Natural killer cell treated with Interleukin-12 subunit alpha and Interleukin-12 subunit beta and Interleukin-15 and Interleukin-18, amount 100 ng/mL, for 72 hours (primary cell): ENCODE measurements around the gene SLC6A12. TPM values are rescaled to one million over a fixed set of nuclear protein-coding genes. Genes with fewer than 3 reads are reported as not detected.
A peak's percentile ranks its signal among the peaks of the same experiment; 100 is the strongest.

ENCODE experiments used
- ATAC-seq, 2 donors: fragments of 150-1000 bp; cut with Tn5 transposase in 1 of 2; sonication (Bioruptor Pico), chemical (Tn5 transposase) in 1 of 2; 2 replicates each; pipeline ENCODE4 v1.10.0; 2021
- DNase-seq: peaks from one replicate; pipeline ENCODE4 v3.0.0; 2022; ENCODE audit warnings: low spot score
- H3K27ac Mint-ChIP-seq, 2 donors: 1 replicate in 1 of 2; 2 replicates in 1 of 2; pipeline ENCODE4 v1.8.0; 2022; ENCODE audit warnings: mixed read lengths in 2 of 2, mild to moderate bottlenecking in 1 of 2, moderate library complexity in 1 of 2
- H3K27me3 Mint-ChIP-seq, 2 donors: 1 replicate in 1 of 2; 2 replicates in 1 of 2; pipeline ENCODE4 v1.8.0; 2022; ENCODE audit warnings: mixed read lengths in 2 of 2
- H3K36me3 Mint-ChIP-seq: one replicate; pipeline ENCODE4 v1.8.0; 2022; ENCODE audit warnings: mixed read lengths
- H3K4me1 Mint-ChIP-seq, 2 donors: 1 replicate in 1 of 2; 2 replicates in 1 of 2; pipeline ENCODE4 v1.8.0; 2022; ENCODE audit warnings: low read depth in 2 of 2, mixed read lengths in 2 of 2, mild to moderate bottlenecking in 1 of 2
- H3K4me3 Mint-ChIP-seq: one replicate; pipeline ENCODE4 v1.8.0; 2022; ENCODE audit warnings: mixed read lengths
- H3K9me3 Mint-ChIP-seq: 2 replicates; pipeline ENCODE4 v1.8.0; 2022; ENCODE audit warnings: mixed read lengths
- total RNA-seq, 2 donors: library from RNA; stranded (reverse); gene quantifications; one replicate each; pipeline ENCODE4 v1.2.3, GENCODE V29; 2022

The SLC6A12 gene
- total RNA-seq, 2 donors from 2014 or later = 0.11 TPM; not detected in 1

DNA sequence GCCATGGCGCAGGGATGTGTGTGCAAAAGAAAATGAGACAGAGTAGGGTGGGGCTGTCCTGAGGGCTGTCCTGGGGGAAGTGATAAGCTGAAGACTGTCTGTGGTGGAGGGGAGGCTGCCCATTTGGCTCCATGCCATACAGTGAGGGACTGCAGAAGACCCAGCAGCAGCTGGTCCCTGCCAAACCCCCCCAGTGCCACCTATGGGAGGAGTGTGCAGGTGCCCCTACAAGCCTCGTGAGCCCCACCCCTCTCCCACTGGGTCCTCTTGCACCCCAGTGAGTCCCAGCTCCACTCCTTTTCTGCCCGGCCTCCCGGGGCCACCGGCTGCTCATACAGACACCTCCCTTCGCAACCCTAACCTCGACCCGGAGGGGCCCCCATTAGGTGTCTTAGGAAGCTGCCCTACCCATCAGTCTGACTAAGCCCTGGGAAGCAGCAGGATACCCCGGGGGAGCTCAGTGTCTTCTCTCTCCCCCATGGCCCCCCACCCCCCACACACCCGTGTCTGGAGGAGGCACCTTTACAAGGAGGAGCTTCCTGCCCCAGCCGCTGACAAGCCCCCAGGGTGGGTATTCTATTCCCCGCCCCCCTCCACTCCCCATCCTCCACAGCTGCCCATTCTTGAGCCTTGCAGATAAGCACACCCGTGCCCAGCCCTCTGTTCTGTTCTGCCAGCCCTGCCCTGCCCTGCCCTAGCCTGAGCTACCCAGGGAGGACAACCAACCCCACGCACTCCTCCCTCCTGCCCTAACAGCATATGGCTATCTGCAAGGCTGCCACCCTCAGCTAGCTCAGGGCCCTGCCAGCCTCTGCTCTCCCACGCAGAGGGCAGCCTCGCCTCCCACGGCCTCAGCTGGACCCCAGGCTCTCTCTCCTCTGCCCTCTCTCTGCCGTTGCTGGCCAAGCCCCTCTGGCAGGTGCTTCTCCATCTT is 41.9 kb downstream of the SLC6A12 start:
- Mint-ChIP-seq H3K4me1 (peaks cover 4 to 20% of the 10 kb centered on the region in 2 donors), H3K9me3 (no peaks in the 10 kb centered on the region), H3K4me3 (no peak overlapping the region), H3K27ac (no peak overlapping the region), H3K36me3 (no peaks in the 10 kb centered on the region), H3K27me3 (peaks cover 6 to 12% of the 10 kb centered on the region in 2 donors)
- DNase-seq = no peak
- ATAC-seq = no peak

DNA sequence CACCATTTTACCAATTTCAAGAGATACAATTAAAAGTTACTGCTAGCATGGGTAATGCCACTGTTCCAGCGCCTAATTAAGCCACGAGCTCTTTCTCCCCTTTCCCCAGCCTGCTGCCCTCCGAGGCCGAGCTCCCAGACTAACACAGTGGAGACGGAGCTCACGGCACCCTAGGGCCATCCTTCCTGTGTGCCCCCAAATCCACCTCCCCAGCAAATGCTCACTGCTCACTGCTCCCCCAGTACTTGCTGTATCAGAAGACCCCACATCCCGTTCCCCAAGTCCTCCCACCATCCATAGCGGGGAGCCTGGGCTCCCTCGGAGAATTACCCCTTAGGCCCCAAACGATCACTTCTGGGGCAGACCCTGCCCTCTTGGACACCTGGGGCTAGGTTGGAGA is 42.7 kb downstream of the SLC6A12 start:
- H3K4me3 Mint-ChIP-seq = no peak overlapping the region
- DNase-seq (no peak), ATAC-seq (no peak)
- peaks cover 6 to 12% of the 10 kb centered on the region in 2 donors for H3K27me3 Mint-ChIP-seq
- no peak overlapping the region for H3K27ac Mint-ChIP-seq
- no peaks in the 10 kb centered on the region for H3K36me3 Mint-ChIP-seq
- H3K4me1 Mint-ChIP-seq = peaks cover 5 to 22% of the 10 kb centered on the region in 2 donors
- no peaks in the 10 kb centered on the region for H3K9me3 Mint-ChIP-seq

DNA sequence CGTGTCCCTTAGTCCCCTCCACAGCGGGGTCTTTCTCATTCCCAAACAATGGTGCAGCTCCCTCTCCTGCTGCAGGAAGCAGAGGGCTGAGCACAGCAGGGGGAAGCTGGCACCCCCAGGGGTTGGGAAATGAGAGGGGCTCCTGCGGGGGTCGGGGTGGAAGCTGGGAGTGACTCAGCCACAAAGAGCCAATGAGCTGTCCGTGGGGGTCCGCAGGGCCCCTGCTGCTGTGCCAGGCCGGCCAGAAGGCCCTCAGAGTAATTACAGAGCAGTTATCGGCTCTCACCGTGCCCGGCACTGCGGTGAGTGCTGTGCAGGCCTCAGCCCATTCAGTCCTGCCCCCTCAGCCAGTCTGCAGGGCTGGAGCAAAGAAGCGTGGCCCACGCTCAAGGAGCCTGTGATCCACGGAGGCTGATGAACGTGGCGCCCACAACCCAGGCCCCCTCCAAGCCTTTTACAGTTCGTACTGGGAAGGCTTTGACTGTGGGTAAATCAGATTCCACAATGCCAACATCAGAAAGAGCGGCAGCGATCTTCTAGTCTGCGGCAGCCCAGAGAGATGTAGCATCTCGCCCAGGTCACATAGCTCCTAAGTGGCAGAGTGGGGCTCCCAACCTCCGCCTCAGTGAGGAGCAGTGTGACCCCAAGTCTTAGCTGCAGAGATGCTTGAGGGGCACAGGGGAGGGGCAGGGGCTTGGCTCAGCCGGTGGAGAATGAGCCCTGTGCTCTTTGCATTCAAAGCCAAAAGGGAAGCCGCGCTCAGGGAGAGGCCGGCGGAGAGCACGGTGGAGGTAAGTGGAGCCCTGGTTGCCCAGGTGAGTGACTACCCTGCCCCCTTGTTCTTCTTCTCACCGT is 43.4 kb downstream of the SLC6A12 start:
- H3K27ac Mint-ChIP-seq = no peak overlapping the region
- no peaks in the 10 kb centered on the region for H3K36me3 Mint-ChIP-seq
- H3K9me3 Mint-ChIP-seq = no peaks in the 10 kb centered on the region
- DNase-seq (no peak), ATAC-seq (no peak)
- no peak overlapping the region for H3K4me3 Mint-ChIP-seq
- peaks cover 7 to 25% of the 10 kb centered on the region in 2 donors for H3K4me1 Mint-ChIP-seq
- peaks cover 6 to 12% of the 10 kb centered on the region in 2 donors for H3K27me3 Mint-ChIP-seq

DNA sequence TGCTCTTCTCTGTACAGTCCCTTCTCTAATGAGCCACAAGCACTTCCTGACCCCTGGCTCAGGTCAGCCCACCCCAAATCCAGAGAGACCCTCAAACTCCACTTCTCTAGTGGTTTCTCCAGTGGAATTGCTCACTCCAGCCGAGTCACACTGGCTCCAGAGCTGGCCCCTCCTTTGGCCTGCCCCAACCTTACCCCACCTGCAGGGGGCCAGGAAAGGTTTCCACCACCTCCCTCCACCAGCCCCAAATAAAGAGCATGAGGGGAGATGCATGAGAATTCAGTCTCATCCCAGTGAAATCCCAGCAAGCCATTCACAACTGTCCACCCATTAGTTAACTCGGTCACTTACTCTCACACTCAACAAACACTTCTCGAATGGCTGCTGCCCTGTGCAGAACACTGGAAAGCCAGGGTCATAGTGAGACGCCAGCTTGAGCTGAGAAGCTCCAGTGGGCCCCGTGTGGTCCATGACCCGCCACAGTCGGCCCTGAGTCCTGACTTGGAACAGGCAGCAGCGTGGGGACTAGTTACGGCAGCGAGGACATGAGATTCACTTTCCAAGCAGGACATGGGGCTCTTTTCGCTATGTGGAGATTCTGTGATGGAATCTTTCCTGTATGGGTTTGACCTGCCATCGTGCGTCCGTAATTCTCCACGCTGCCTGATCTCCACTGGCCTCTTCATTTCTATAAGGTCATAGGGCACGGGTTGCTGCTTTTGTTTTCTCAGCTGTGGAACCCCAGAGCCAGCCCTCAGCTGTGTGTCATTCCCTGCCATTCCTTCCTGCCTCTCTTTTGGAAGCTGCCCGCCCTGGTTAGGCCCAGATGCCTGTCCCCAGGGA is 44.2 kb downstream of the SLC6A12 start:
- peaks cover 7 to 12% of the 10 kb centered on the region in 2 donors for H3K27me3 Mint-ChIP-seq
- no peaks in the 10 kb centered on the region for H3K36me3 Mint-ChIP-seq
- no peak for ATAC-seq
- no peak overlapping the region for H3K4me3 Mint-ChIP-seq
- DNase-seq = no peak
- H3K27ac Mint-ChIP-seq = no peak overlapping the region
- H3K9me3 Mint-ChIP-seq = no peaks in the 10 kb centered on the region
- peaks cover 7 to 25% of the 10 kb centered on the region in 2 donors for H3K4me1 Mint-ChIP-seq

DNA sequence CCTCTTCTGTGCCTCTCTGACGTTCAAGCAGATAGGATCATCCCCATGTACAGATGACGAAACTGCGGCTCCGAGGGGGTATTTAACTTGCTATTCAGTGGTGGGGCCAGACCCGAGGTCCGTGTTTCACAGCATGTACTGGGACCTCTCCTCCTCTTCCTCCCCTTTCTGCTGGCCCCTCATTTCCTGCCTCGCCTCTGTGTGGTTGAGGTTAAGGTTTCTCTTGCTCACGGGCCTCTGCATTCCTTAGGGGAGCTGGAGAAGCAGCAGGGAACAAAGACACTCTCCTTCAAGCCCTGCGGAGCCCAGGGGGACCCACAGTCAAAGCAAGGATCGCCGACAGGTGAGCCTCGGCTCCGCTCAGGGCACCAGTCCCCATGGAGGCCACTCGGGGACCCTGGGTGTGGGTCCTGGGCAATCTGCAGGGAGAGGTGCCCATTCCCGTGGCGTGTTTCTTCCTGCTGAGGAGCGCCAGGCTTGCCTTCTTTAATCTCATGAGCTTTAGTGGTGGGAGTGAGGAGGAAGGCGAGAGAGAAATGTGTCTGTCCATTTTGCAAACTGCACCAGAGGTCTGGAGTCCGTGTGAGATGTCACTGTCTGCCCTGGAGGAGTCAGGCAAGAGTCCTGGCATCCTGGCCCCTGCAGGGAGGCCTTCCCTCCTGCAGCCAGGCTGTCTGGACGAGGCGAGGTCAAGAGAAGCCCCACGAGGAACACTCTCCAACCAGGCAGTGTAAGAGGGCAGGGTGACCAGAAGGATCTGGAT is 45.0 kb downstream of the SLC6A12 start:
- ATAC-seq (no peak), DNase-seq (no peak)
- Mint-ChIP-seq H3K9me3 (no peaks in the 10 kb centered on the region), H3K4me1 (peaks cover 13 to 25% of the 10 kb centered on the region in 2 donors), H3K36me3 (no peaks in the 10 kb centered on the region), H3K27me3 (peaks cover 11 to 12% of the 10 kb centered on the region in 2 donors), H3K27ac (no peak overlapping the region), H3K4me3 (no peak overlapping the region)

DNA sequence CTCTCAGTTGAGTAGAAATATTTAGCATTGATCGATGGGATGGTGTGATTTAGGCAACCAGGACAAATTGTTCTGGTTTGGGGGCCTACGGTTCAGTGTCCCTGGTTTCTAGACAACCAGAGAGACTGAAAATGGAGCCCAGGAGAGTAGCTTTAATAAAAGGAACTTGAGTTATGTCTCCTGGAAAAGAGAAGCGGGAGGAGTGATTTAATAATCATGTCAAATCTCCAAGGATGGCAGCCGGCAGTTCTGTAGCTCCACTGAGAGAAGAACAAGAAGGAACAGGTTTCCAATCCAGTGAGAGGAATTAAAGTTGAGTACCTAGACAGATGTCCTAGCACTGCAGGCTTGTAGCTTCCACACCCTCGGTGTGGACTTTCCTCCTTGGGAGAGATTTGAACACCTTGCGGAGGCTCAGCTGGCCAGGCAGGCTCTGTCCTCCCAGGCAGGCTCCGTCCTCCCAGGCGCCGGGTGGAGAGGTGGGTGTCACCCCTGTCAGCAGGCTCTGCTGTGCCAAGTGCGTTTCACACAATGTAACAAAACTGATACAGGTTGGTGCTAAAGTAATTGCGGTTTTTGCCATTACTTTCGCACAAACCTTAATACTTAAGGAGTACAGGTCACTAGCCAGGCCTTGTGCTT is 45.9 kb downstream of the SLC6A12 start:
- no peak overlapping the region for H3K27ac Mint-ChIP-seq
- H3K27me3 Mint-ChIP-seq = peaks cover 11 to 12% of the 10 kb centered on the region in 2 donors
- no peak overlapping the region for H3K4me3 Mint-ChIP-seq
- H3K9me3 Mint-ChIP-seq = no peaks in the 10 kb centered on the region
- DNase-seq (no peak), ATAC-seq (no peak)
- no peaks in the 10 kb centered on the region for H3K36me3 Mint-ChIP-seq
- H3K4me1 Mint-ChIP-seq = peaks cover 13 to 25% of the 10 kb centered on the region in 2 donors

DNA sequence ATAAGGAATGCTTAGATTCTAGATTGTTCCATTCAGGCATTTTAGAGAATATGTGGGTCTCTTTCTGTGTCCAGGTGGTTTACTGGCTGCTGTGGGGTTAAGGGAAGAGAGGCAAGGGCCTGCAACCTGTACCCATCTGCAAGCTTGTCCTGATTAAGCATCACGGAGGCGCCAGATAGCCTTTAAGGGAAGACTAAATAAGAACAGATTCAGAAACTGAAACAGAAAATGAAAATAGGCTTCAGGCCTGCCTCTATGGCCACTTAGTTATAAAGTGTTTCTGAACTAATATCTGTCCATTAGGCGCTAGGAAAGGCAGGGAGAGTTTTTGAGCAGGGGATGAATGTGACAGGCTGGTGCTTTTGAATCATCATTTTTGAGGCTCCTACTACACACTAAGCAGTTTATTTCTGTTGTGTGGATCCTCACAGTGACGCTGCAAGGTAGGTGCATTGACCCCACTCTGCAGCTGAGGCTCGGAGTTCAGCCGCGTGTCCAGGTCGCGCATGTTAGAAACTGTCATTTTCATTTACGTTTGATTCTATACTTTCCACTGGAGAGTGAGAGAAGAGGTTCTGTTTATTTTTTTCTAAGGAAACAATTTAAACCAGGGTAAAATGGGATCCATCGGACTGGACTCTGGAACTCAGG is 47.4 kb downstream of the SLC6A12 start:
- H3K27me3 Mint-ChIP-seq = peaks cover 4 to 5% of the 10 kb centered on the region in 2 donors
- H3K27ac Mint-ChIP-seq = peak overlapping the region in 1 of 2 donors; percentile 6
- DNase-seq = no peak
- no peaks in the 10 kb centered on the region for H3K36me3 Mint-ChIP-seq
- peaks cover 13 to 22% of the 10 kb centered on the region in 2 donors for H3K4me1 Mint-ChIP-seq
- H3K4me3 Mint-ChIP-seq = no peak overlapping the region
- ATAC-seq = no peak
- H3K9me3 Mint-ChIP-seq = no peaks in the 10 kb centered on the region

DNA sequence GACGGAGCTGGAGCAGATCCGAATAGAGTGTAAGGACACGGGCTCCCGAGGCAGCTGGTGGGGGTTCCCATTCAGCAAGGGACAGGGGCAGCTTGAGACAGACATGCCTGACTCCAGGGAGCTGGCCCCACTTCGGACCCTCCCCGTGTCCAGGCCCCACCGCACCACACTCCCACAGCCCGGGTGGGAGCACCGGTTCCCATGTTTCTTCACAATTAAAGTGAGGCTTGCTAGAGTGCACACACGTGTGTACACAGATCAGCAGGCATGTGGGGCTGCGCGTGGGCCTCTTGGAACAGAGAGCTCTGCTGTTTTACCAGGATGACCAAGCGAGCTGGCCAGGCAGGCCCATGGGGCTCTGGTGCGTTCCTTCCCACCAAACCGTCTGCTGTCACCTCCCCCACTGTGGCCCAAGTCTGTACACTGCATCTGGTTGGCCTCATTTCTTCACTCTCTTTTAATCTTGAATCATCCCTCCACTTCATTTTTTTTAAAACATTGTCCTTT is 48.0 kb downstream of the SLC6A12 start:
- peaks cover 2 to 4% of the 10 kb centered on the region in 2 donors for H3K27me3 Mint-ChIP-seq
- ATAC-seq (no peak), DNase-seq (no peak)
- H3K27ac Mint-ChIP-seq = peak overlapping the region in 1 of 2 donors; percentile 6
- H3K9me3 Mint-ChIP-seq = no peaks in the 10 kb centered on the region
- no peak overlapping the region for H3K4me3 Mint-ChIP-seq
- peaks cover 13 to 22% of the 10 kb centered on the region in 2 donors for H3K4me1 Mint-ChIP-seq
- H3K36me3 Mint-ChIP-seq = no peaks in the 10 kb centered on the region

DNA sequence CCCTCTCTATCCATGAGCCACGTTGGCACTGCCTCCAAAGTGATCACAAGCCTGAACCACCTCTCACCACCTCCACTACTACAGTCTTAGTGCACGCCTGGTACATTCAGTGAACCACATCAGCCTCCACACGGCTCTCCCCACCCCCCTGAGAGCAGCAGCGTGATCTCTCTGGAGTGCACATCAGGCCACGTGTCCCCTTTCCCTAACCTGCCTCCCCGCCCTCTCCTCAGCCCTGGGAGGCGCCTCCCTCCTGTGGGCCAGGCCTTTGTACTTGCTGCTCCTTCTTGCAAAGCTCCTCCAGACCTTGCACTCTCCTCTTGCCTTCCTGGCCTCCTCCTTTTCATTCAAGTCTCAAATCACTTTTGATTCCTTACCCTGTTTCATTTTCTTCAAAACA is 49.8 kb downstream of the SLC6A12 start:
- Mint-ChIP-seq H3K9me3 (no peaks in the 10 kb centered on the region), H3K4me3 (no peak overlapping the region), H3K27me3 (peaks cover 2 to 4% of the 10 kb centered on the region in 2 donors), H3K27ac (peak overlapping the region in 1 of 2 donors; percentile 5), H3K36me3 (no peaks in the 10 kb centered on the region), H3K4me1 (peaks cover 13 to 15% of the 10 kb centered on the region in 2 donors)
- ATAC-seq (no peak), DNase-seq (no peak)

DNA sequence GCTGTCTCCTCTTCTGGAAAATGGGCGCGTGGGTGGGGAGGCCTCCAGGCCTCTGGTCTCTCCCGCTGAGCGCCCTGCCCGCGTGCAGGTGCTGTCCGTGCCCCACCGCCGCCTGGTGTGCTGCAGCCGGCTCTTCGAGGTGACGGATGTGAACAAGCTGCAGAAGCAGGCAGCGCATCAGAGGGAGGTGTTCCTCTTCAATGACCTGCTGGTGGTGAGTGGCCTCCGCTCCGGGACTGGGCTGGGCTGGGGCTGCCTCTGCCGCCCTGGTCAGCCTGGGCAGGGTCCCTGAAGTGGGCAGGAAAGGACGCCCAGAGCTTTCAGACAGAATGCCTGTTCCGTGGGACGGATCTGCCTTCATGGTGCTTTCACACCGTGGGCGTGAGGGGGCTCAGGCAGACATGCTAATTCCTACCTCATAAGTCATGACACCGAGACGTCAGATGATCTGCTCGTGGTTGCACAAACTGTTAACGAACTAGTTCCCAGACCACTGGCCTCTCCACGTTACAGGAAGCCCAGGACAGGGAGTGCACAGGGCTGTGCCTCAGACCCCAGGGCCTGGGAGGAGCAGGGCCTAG is 50.5 kb downstream of the SLC6A12 start:
- no peak for DNase-seq
- peaks cover 8 to 13% of the 10 kb centered on the region in 2 donors for H3K4me1 Mint-ChIP-seq
- ATAC-seq = no peak
- peaks cover 2 to 4% of the 10 kb centered on the region in 2 donors for H3K27me3 Mint-ChIP-seq
- H3K4me3 Mint-ChIP-seq = no peak overlapping the region
- no peaks in the 10 kb centered on the region for H3K36me3 Mint-ChIP-seq
- H3K27ac Mint-ChIP-seq = no peak overlapping the region
- no peaks in the 10 kb centered on the region for H3K9me3 Mint-ChIP-seq

DNA sequence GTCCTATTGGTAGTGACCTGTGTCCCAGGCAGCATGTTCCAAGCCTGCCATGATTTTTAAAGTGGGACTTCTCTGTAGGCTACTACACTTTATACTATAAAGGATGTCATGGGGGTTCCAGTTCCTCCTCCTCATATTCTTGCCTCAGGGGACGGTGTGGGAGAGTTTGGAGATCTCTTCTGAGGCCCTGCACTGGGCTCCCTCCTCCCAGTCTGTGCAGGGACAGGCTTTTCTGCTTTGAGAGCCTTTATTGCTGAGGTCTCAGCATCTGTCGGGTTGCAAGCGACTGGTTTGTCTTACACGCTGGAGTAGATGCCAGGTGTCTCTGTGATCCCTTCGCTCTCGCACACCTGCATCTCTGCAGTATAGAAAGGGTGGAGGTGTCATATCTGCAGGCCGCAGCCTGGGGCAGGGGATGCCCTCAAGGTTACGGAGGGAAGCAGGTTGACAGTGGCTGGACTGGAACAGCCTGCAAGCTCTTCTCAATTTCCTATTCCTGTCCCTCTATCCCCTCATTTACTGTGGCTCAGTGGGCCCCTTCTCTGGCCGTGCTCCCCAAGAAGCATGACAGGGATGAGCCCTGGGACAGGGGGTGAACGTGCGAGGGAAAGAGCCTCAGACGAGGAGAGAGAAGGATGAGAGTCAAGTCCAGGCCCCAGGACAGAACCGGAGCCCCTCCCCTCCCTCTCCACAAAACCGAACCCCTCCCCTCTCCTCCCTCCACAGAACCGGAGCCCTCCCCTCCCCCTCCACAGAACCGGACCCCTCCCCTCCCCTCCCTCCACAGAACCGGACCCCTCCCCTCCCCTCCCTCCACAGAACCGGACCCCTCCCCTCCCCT is 51.3 kb downstream of the SLC6A12 start:
- no peaks in the 10 kb centered on the region for H3K36me3 Mint-ChIP-seq
- no peaks in the 10 kb centered on the region for H3K9me3 Mint-ChIP-seq
- no peak overlapping the region for H3K27ac Mint-ChIP-seq
- peaks cover 8 to 13% of the 10 kb centered on the region in 2 donors for H3K4me1 Mint-ChIP-seq
- no peak for DNase-seq
- no peak for ATAC-seq
- no peak overlapping the region for H3K4me3 Mint-ChIP-seq
- peaks cover 2 to 4% of the 10 kb centered on the region in 2 donors for H3K27me3 Mint-ChIP-seq
